HG03097 (cell line): ENCODE data around the gene TIGD2.

Source experiments
- ATAC-seq: cut with Tn5 transposase; IDR thresholded peaks from one replicate; pipeline ENCODE4 v1.9.1; 2021; ENCODE audit not compliant: unreplicated experiment, low FRiP score

Gene TIGD2

GRCh38 chr4:89160806-89161205 lies 49.5 kb downstream of the TIGD2 start:
- ATAC-seq = no peak

- ATAC-seq = no peak
These were observed 50.5 kb downstream of the TIGD2 start for GRCh38 chr4:89161841-89162240.

GRCh38 chr4:89162496-89162895 lies 51.2 kb downstream of the TIGD2 start:
- ATAC-seq = no peak

- ATAC-seq = no peak
These were observed 51.7 kb downstream of the TIGD2 start for GRCh38 chr4:89162987-89163386.

- no peak for ATAC-seq
These were observed 53.1 kb downstream of the TIGD2 start for GRCh38 chr4:89164400-89164799.
